Activated T-helper 1 cell treated with anti-CD3 and anti-CD28 coated beads, Interleukin-2, amount 50 U/mL, for 16 hours (primary cell): ENCODE measurements around the gene BCL2A1.
"Not testable (repeated sequence)": the region's sequence is repeated elsewhere in the genome, so short reads cannot be mapped to it uniquely, and the experiment has no call there.

Experiments
- DNase-seq, 2 donors: peaks; one replicate each; pipeline ENCODE4 v3.0.0-alpha.2; 2020; ENCODE audit warnings: low read depth in 1 of 2, low spot score in 1 of 2

Gene BCL2A1

GRCh38 chr15:79970624-79971434, at the start of gene BCL2A1:
Gene BCL2A1, minus strand, starts transcription at chr15:79971196. Its CDS starts 77 bp downstream, at chr15:79971119.
- peak in 1 of 2 donors; percentile 46 for DNase-seq

DNA sequence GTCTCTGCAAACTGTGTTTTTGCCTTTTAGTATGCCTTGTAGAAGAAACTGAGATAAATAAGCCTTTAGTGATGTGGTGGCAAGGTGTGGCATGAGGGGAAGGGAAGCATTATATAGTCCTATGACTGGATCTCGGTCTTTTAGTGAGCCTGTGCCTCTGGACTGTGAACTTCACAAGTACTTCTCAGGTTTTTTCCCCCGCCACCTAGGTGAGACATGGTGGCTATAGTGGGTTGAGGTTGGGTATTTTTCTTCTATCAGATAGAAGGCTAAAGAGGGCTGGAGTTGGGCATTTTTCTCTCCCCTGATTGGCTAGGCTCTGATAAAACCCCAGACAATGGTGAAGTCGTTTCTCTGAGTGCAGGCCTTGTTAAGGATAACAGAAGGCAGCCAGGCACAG, 49.7 kb upstream of the BCL2A1 start:
- DNase-seq: no peak

GRCh38 chr15:80020149-80020548, 49.2 kb upstream of the BCL2A1 start:
- DNase-seq: not testable (repeated sequence)

DNA sequence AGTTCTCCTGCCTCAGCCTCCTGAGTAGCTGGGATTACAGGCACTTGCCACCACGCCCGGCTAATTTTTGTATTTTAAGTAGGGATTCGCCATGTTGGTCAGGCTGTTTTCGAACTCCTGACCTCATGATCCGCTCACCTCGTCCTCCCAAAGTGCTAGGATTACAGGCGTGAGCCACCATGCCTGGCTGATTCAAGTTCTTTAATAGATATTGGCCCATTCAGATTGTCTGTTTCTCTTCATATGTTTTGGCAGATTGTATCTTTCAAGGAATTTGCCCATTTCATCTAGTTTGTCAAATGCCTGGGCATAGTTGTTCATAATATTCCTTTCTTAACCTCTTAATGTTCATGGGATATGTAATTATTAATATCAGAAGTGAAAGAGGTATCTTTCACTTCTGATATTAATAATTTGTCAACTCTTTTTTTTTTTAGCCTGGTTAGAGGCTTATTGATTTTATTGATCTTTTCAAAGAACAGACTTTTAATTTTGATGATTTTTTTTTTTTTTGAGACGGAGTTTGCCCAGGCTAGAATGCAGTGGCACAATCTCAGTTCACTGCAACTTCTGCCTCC, 48.3 kb upstream of the BCL2A1 start:
- DNase-seq: no peak

GRCh38 chr15:80017139-80017538, 46.1 kb upstream of the BCL2A1 start:
- DNase-seq: not testable (repeated sequence)

- not testable (repeated sequence) for DNase-seq
Measured at GRCh38 chr15:80016506-80016905, 45.5 kb upstream of the BCL2A1 start.

GRCh38 chr15:80015156-80015555, 44.2 kb upstream of the BCL2A1 start:
- no peak for DNase-seq

DNA sequence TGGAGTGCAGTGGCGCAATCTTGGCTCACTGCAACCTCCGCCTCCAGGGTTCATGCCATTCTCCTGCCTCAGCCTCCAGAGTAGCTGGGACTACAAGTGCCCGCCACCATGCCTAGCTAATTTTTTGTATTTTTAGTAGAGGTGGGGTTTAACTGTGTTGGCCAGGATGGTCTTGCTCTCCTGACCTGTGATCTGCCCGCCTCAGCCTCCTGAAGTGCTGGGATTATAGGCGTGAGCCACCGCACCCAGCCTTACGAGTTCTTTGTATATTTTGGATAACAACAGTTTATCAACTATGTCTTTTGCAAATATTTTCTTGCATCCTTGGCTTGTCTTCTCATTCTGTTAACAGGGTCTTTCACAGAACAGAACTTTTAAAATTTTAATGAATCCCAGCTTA, 43.2 kb upstream of the BCL2A1 start:
- not testable (repeated sequence) for DNase-seq

DNA sequence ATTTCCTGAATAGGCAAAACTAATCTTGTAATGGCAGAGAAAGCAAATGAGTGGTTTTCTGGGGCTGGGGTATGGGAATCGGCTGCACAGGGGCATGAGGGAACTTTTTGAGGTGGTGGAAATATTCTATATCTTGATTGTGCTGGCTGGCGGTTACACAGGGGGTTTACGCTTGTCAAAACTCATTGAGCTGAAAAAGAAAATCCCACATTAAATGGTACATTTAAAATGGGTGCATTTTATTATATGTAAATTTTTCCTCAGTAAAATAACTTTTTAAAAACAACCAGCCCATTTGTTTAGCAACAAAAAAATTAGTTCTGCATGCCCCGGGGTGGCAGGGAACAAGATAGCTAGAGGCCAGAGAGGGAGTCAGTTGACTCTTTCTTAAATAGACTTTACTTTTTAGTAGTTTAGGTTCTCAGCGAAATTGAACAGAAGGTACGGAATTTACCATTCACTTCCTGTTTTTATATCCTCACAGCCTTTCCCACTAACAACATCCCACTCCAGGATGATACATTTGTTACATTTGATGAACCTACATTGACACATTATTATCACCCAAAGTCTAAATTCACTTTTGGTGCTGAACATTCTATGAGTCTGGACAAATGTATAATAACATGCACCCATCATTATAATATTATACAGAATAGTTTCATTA, 41.2 kb upstream of the BCL2A1 start:
- DNase-seq: no peak

GRCh38 chr15:80011596-80011995, 40.6 kb upstream of the BCL2A1 start:
- DNase-seq: no peak

DNA sequence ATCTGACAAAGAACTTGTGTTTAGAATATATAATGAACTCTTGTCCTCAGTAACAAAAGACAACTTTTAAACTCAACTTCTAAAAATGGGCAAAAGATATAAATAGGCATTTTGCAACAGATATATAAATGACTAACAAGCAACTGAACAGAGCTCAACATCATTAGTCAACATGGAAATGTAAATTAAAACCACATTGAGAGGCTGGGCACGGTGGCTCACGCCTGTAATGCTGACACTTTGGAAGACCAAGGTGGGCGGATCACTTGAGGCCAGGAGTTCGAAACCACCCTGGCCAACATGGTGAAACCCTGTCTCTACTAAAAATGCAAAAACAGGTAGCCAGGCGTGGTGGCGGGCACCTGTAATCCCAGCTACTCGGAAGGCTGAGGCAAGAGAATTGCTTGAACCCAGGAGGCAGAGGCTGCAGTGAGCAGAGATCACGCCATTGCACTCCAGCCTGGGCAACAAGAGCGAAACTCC, 40.1 kb upstream of the BCL2A1 start:
- DNase-seq: not testable (repeated sequence)

DNA sequence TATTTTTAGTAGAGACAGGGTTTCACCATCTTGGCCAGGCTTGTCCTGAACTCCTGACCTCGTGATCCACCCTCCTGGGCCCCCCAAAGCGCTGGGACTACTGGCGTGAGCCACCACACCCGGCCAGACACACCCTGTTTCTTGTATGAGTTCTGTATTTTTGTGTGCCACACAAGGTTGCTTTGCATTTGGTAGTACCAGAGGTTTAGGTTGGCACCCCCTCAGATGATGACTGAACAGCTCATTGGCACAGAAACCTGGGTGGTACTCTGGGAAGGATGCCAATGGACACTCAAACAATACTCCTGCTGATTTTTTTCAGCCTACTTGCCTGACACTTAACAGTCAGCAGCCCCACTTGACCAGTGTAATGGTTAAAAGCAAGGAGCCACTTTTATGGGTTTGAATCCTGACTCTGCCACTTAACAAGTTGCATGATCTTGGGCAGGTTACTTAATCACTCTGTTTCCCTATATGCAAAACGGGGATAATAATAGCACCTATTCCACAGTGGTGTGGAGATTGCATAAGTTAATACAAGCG, 39.2 kb upstream of the BCL2A1 start:
- no peak for DNase-seq

DNA sequence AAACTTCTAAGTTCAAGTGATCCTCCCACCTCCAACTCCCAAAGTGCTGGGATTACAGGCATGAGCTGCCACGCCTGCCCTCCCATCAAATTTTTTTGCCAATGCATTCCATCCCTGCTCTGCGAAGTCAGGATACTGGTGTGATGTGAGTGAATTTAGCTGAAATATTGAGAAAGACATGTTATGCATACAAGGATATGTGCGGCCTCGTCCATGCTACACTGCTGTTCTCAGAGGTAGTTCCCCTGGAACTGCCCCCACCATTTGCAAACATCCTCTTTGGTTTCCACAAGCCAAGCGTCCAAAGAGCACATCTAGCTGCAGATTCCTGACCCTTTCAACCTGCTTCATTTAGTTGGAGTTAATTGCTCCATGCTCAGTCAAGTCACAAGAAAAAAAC, 36.5 kb upstream of the BCL2A1 start:
- DNase-seq: no peak

DNA sequence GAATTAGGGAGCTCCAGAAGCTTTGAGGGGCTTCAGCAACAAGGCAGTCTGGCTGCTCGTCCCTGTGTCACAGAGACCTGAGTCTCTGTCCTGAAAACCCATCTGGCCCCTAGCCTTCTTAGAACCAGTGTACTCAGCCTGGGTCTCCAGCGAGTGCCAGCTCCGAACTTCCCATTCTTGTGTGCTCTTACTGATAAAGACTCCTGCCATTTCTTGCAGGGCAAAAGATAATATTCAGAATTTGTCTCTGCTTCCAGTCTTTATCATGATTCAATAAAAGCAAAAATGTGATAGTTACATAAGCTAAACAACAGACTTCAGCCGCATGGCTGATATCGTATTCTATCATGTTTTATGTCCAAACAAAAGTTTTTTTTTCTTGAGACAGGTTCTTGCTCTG, 36.0 kb upstream of the BCL2A1 start:
- DNase-seq: no peak

GRCh38 chr15:80003934-80004472, 33.0 kb upstream of the BCL2A1 start:
- no peak for DNase-seq

- no peak for DNase-seq
Measured at GRCh38 chr15:80003171-80003570, 32.2 kb upstream of the BCL2A1 start.

DNA sequence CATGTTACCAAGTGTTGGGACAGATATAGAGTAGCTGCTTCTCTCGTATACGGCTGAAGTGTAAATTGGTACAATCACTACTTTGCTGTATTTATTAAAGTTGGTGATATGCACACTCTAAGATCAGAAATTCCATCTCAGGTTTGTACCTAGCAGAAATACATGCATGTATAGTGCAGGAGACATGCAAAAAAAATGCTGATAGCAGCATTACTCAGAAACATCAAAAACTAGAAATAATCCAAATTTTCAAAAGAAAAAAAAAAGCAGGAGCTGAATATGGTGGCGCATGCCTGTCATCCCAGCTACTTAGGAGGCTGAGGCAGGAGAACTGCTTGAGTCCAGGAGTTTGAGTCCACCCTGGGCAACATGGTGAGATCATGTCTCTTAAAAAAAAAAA, 31.3 kb upstream of the BCL2A1 start:
- DNase-seq: no peak

- DNase-seq: no peak
Measured at GRCh38 chr15:79994615-79995014, 23.6 kb upstream of the BCL2A1 start.

GRCh38 chr15:79991826-79992225, 20.8 kb upstream of the BCL2A1 start:
- DNase-seq: no peak

DNA sequence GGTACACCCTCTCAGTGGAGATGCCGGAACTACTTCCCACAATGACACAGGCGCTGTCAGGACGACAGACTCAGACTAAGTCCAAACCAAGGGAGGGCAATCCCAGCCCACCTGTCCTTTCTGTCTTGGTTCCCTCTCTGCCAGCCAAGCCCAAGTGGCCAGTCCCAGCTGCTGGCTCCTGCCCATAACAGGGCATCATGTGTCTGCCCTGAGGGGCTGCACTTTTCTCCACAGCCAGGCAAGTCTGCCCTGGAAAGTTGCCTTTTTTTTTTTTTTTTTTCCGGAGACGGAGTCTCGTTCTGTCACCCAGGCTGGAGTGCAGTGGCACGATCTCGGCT, 20.0 kb upstream of the BCL2A1 start:
- no peak for DNase-seq

GRCh38 chr15:79990280-79990996, 19.4 kb upstream of the BCL2A1 start:
- no peak for DNase-seq
